ENCODE results near the gene AK5. TPM values are rescaled to one million over a fixed set of nuclear protein-coding genes. Genes with fewer than 3 reads are reported as not detected.

Gene AK5
- total RNA-seq, 2 experiments from 2014 or later = 1.6 to 2.2 TPM

GRCh38 chr1:77361621-77362020, 79.8 kb downstream of the AK5 start:
- intact Hi-C loops (cut with micrococcal nuclease) = no loop called here
- H3K9me3 Mint-ChIP-seq = no peaks in the 10 kb centered on the region
- H3K36me3 Mint-ChIP-seq = no peaks in the 10 kb centered on the region
- H3K27me3 Mint-ChIP-seq = no peaks in the 10 kb centered on the region
- ChIA-PET POLR2A (no interaction called here), CTCF (no interaction called here)
- H3K27ac Mint-ChIP-seq = no peak overlapping the region
- no peak for DNase-seq
- no peak overlapping the region for H3K4me3 Mint-ChIP-seq
- H3K4me1 Mint-ChIP-seq (ENCODE audit: low read depth) = no peaks in the 10 kb centered on the region

GRCh38 chr1:77370161-77370560, 88.3 kb downstream of the AK5 start:
- Mint-ChIP-seq H3K4me1 (ENCODE audit: low read depth) (peaks cover 10% of the 10 kb centered on the region), H3K4me3 (no peak overlapping the region), H3K9me3 (no peaks in the 10 kb centered on the region), H3K36me3 (no peaks in the 10 kb centered on the region), H3K27ac (no peak overlapping the region), H3K27me3 (no peaks in the 10 kb centered on the region)
- CTCF ChIA-PET = no interaction called here
- intact Hi-C loops (cut with micrococcal nuclease) = no loop called here
- no peak for DNase-seq
- POLR2A ChIA-PET = no interaction called here

GRCh38 chr1:77370583-77371306, 88.9 kb downstream of the AK5 start:
- Mint-ChIP-seq H3K27me3 (no peaks in the 10 kb centered on the region), H3K9me3 (no peaks in the 10 kb centered on the region), H3K4me3 (no peak overlapping the region), H3K36me3 (no peaks in the 10 kb centered on the region), H3K27ac (no peak overlapping the region), H3K4me1 (ENCODE audit: low read depth) (peaks cover 10% of the 10 kb centered on the region)
- CTCF ChIA-PET = no interaction called here
- intact Hi-C loops (cut with micrococcal nuclease) = no loop called here
- POLR2A ChIA-PET = no interaction called here
- DNase-seq = no peak

GRCh38 chr1:77371396-77371795, 89.6 kb downstream of the AK5 start:
- no peaks in the 10 kb centered on the region for H3K27me3 Mint-ChIP-seq
- peaks cover 10% of the 10 kb centered on the region for H3K4me1 Mint-ChIP-seq (ENCODE audit: low read depth)
- ChIA-PET POLR2A (no interaction called here), CTCF (no interaction called here)
- no peaks in the 10 kb centered on the region for H3K9me3 Mint-ChIP-seq
- no peak for DNase-seq
- H3K4me3 Mint-ChIP-seq = no peak overlapping the region
- intact Hi-C loops (cut with micrococcal nuclease) = no loop called here
- no peak overlapping the region for H3K27ac Mint-ChIP-seq
- H3K36me3 Mint-ChIP-seq = no peaks in the 10 kb centered on the region

- Mint-ChIP-seq H3K4me3 (no peak overlapping the region), H3K36me3 (no peaks in the 10 kb centered on the region), H3K27me3 (no peaks in the 10 kb centered on the region), H3K4me1 (ENCODE audit: low read depth) (peaks cover 13% of the 10 kb centered on the region), H3K9me3 (no peaks in the 10 kb centered on the region), H3K27ac (no peak overlapping the region)
- no peak for DNase-seq
- intact Hi-C loops (cut with micrococcal nuclease) = no loop called here
- ChIA-PET CTCF (interaction anchor here (0.6 kb wide), 1 partner anchor 1494 kb away, joined by 4 read pairs; no protein-coding TSS in a partner anchor), POLR2A (no interaction called here)
These were observed 91.9 kb downstream of the AK5 start for GRCh38 chr1:77373702-77374101.

GRCh38 chr1:77375541-77375940, 93.7 kb downstream of the AK5 start:
- no peak for DNase-seq
- Mint-ChIP-seq H3K27ac (no peak overlapping the region), H3K9me3 (no peaks in the 10 kb centered on the region), H3K4me3 (no peak overlapping the region), H3K36me3 (no peaks in the 10 kb centered on the region), H3K27me3 (no peaks in the 10 kb centered on the region), H3K4me1 (ENCODE audit: low read depth) (peaks cover 17% of the 10 kb centered on the region)
- CTCF ChIA-PET = no interaction called here
- intact Hi-C loops (cut with micrococcal nuclease) = no loop called here
- POLR2A ChIA-PET = no interaction called here

GRCh38 chr1:77375990-77376389, 94.2 kb downstream of the AK5 start:
- intact Hi-C loops (cut with micrococcal nuclease) = no loop called here
- CTCF ChIA-PET = no interaction called here
- DNase-seq = no peak

GRCh38 chr1:77378723-77379535, 97.1 kb downstream of the AK5 start:
- Mint-ChIP-seq H3K27me3 (no peaks in the 10 kb centered on the region), H3K27ac (no peak overlapping the region), H3K4me1 (ENCODE audit: low read depth) (peaks cover 8% of the 10 kb centered on the region), H3K9me3 (no peaks in the 10 kb centered on the region), H3K36me3 (no peaks in the 10 kb centered on the region), H3K4me3 (no peak overlapping the region)
- ChIA-PET CTCF (no interaction called here), POLR2A (no interaction called here)
- DNase-seq = no peak
- intact Hi-C loops (cut with micrococcal nuclease) = no loop called here

More at GRCh38 chr1:77375990-77376389, 94.2 kb downstream of the AK5 start:
- Mint-ChIP-seq H3K9me3 (no peaks in the 10 kb centered on the region), H3K4me3 (no peak overlapping the region), H3K4me1 (ENCODE audit: low read depth) (peaks cover 17% of the 10 kb centered on the region), H3K27ac (no peak overlapping the region), H3K27me3 (no peaks in the 10 kb centered on the region), H3K36me3 (no peaks in the 10 kb centered on the region)
- POLR2A ChIA-PET = no interaction called here

GRCh38 chr1:77382366-77382765, 100.5 kb downstream of the AK5 start:
- DNase-seq = no peak
- ChIA-PET CTCF (no interaction called here), POLR2A (no interaction called here)
- H3K27me3 Mint-ChIP-seq = no peaks in the 10 kb centered on the region
- H3K27ac Mint-ChIP-seq = no peak overlapping the region
- no peaks in the 10 kb centered on the region for H3K36me3 Mint-ChIP-seq
- intact Hi-C loops (cut with micrococcal nuclease) = no loop called here
- H3K4me1 Mint-ChIP-seq (ENCODE audit: low read depth) = peaks cover 8% of the 10 kb centered on the region
- no peak overlapping the region for H3K4me3 Mint-ChIP-seq
- no peaks in the 10 kb centered on the region for H3K9me3 Mint-ChIP-seq

GRCh38 chr1:77383236-77383635, 101.4 kb downstream of the AK5 start:
- no peak overlapping the region for H3K4me3 Mint-ChIP-seq
- no peaks in the 10 kb centered on the region for H3K36me3 Mint-ChIP-seq
- H3K27ac Mint-ChIP-seq = no peak overlapping the region
- DNase-seq = no peak
- no peaks in the 10 kb centered on the region for H3K9me3 Mint-ChIP-seq
- POLR2A ChIA-PET = no interaction called here
- intact Hi-C loops (cut with micrococcal nuclease) = no loop called here
- CTCF ChIA-PET = no interaction called here
- peaks cover 13% of the 10 kb centered on the region for H3K4me1 Mint-ChIP-seq (ENCODE audit: low read depth)
- H3K27me3 Mint-ChIP-seq = no peaks in the 10 kb centered on the region

- peaks cover 9% of the 10 kb centered on the region for H3K4me1 Mint-ChIP-seq (ENCODE audit: low read depth)
- no peaks in the 10 kb centered on the region for H3K27me3 Mint-ChIP-seq
- POLR2A ChIA-PET = no interaction called here
These were observed 103.7 kb downstream of the AK5 start for GRCh38 chr1:77385551-77385950.

GRCh38 chr1:77386276-77386675, 104.5 kb downstream of the AK5 start:
- no peak overlapping the region for H3K27ac Mint-ChIP-seq
- ChIA-PET CTCF (no interaction called here), POLR2A (no interaction called here)
- intact Hi-C loops (cut with micrococcal nuclease) = no loop called here
- H3K4me1 Mint-ChIP-seq (ENCODE audit: low read depth) = peaks cover 9% of the 10 kb centered on the region
- H3K4me3 Mint-ChIP-seq = no peak overlapping the region
- DNase-seq = no peak
- no peaks in the 10 kb centered on the region for H3K27me3 Mint-ChIP-seq
- H3K9me3 Mint-ChIP-seq = no peaks in the 10 kb centered on the region
- no peaks in the 10 kb centered on the region for H3K36me3 Mint-ChIP-seq

More at GRCh38 chr1:77385551-77385950, 103.7 kb downstream of the AK5 start:
- H3K9me3 Mint-ChIP-seq = no peaks in the 10 kb centered on the region
- no peaks in the 10 kb centered on the region for H3K36me3 Mint-ChIP-seq
- no peak overlapping the region for H3K27ac Mint-ChIP-seq
- no peak overlapping the region for H3K4me3 Mint-ChIP-seq
- CTCF ChIA-PET = no interaction called here
- DNase-seq = no peak
- intact Hi-C loops (cut with micrococcal nuclease) = no loop called here

GRCh38 chr1:77387553-77387952, 105.7 kb downstream of the AK5 start:
- DNase-seq = no peak
- intact Hi-C loops (cut with micrococcal nuclease) = no loop called here

More at GRCh38 chr1:77387553-77387952, 105.7 kb downstream of the AK5 start:
- ChIA-PET POLR2A (no interaction called here), CTCF (no interaction called here)
- Mint-ChIP-seq H3K4me1 (ENCODE audit: low read depth) (peaks cover 9% of the 10 kb centered on the region), H3K4me3 (no peak overlapping the region), H3K27me3 (no peaks in the 10 kb centered on the region), H3K27ac (no peak overlapping the region), H3K9me3 (no peaks in the 10 kb centered on the region), H3K36me3 (no peaks in the 10 kb centered on the region)
